T-helper 2 cell treated with Interferon-gamma antibody and Interleukin-4, amounts not matched to agents 5 μg/mL and 100 μg/mL, for 36 hours (primary cell): ENCODE measurements around the gene TBX20.
A peak's percentile ranks its signal among the peaks of the same experiment; 100 is the strongest.

Source experiments
- DNase-seq: peaks from one replicate; pipeline ENCODE4 v3.0.0; 2021; ENCODE audit warnings: low spot score
- H3K27ac Mint-ChIP-seq: one replicate; pipeline ENCODE4 v1.8.0; 2021; ENCODE audit warnings: mild to moderate bottlenecking, mixed read lengths
- H3K27me3 Mint-ChIP-seq: one replicate; pipeline ENCODE4 v1.8.0; 2021; ENCODE audit warnings: low read depth, mixed read lengths
- H3K36me3 Mint-ChIP-seq: one replicate; pipeline ENCODE4 v1.8.0; 2021; ENCODE audit warnings: low read depth, mixed read lengths
- H3K4me1 Mint-ChIP-seq: one replicate; pipeline ENCODE4 v1.8.0; 2021; ENCODE audit warnings: low read depth, mixed read lengths
- H3K4me3 Mint-ChIP-seq: one replicate; pipeline ENCODE4 v1.8.0; 2022; ENCODE audit warnings: mild to moderate bottlenecking, moderate library complexity, mixed read lengths
- H3K9me3 Mint-ChIP-seq: one replicate; pipeline ENCODE4 v1.8.0; 2021; ENCODE audit warnings: mixed read lengths

Gene TBX20

GRCh38 chr7:35253710-35254495 is at the start of gene TBX20:
Gene TBX20, minus strand, starts transcription at chr7:35254100. Its CDS starts 480 bp downstream, at chr7:35253620.
- DNase-seq, result peak; percentile 44
- Mint-ChIP-seq H3K36me3 (peaks cover 4% of the 10 kb centered on the region), H3K27ac (peak within 1 kb of the TSS; percentile 20), H3K27me3 (peaks cover 90% of the 10 kb centered on the region), H3K4me3 (peak within 1 kb of the TSS; percentile 76), H3K9me3 (peaks cover 4% of the 10 kb centered on the region), H3K4me1 (peaks cover 15% of the 10 kb centered on the region)

- Mint-ChIP-seq H3K4me3 (no peak overlapping the region), H3K9me3 (no peaks in the 10 kb centered on the region), H3K4me1 (no peaks in the 10 kb centered on the region)
Observed at GRCh38 chr7:35289376-35289775, 35.5 kb upstream of the TBX20 start.

GRCh38 chr7:35286986-35287385 is 33.1 kb upstream of the TBX20 start:
- Mint-ChIP-seq H3K27me3 (peaks cover 3% of the 10 kb centered on the region), H3K27ac (no peak overlapping the region), H3K4me1 (no peaks in the 10 kb centered on the region), H3K4me3 (no peak overlapping the region), H3K9me3 (no peaks in the 10 kb centered on the region), H3K36me3 (no peaks in the 10 kb centered on the region)
- no peak for DNase-seq

More at GRCh38 chr7:35289376-35289775, 35.5 kb upstream of the TBX20 start:
- peaks cover 5% of the 10 kb centered on the region for H3K27me3 Mint-ChIP-seq
- H3K36me3 Mint-ChIP-seq, result no peaks in the 10 kb centered on the region
- DNase-seq, result no peak
- H3K27ac Mint-ChIP-seq, result no peak overlapping the region

DNA sequence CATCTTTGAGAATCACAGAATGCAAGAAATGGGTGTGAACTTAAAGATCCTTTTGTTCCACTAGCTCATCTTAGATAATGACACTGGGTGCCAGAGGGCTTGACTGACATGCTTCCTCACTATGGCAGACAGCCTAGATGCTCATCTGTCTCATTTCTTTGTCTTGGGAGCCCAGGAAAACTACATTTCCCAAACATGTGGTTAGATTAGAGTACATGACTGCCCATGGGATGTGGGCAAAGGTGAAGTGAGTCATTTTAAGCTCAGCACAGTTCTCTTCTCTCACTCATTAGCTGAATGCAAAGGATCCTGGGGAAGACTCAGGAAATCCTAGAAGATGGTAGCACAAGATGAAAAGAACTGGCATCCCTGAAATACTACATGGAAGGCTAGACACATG is 32.5 kb upstream of the TBX20 start:
- H3K27ac Mint-ChIP-seq, result no peak overlapping the region
- no peaks in the 10 kb centered on the region for H3K9me3 Mint-ChIP-seq
- no peaks in the 10 kb centered on the region for H3K4me1 Mint-ChIP-seq
- no peak overlapping the region for H3K4me3 Mint-ChIP-seq
- peaks cover 3% of the 10 kb centered on the region for H3K27me3 Mint-ChIP-seq
- H3K36me3 Mint-ChIP-seq, result no peaks in the 10 kb centered on the region
- DNase-seq, result no peak

DNA sequence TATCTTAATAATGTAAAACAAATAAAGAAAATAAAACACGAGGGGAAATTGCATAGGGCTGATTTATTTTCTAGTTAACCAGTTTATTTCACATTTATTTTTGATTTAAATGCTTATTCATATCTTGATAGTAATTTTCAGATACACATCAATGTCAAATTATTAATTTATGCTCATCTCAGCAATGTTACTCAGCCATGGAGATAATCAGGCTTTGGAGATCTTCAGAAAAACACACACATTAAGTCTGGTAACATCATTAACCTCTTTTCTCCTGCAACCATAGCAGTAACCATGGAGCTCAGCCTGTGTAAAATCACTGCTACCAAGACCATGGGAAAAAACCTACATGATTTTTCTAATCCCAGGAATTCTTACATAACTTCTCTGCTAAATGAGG is 31.9 kb upstream of the TBX20 start:
- no peak for DNase-seq
- no peak overlapping the region for H3K4me3 Mint-ChIP-seq
- H3K27me3 Mint-ChIP-seq, result peaks cover 3% of the 10 kb centered on the region
- no peak overlapping the region for H3K27ac Mint-ChIP-seq
- H3K9me3 Mint-ChIP-seq, result no peaks in the 10 kb centered on the region
- no peaks in the 10 kb centered on the region for H3K36me3 Mint-ChIP-seq
- H3K4me1 Mint-ChIP-seq, result no peaks in the 10 kb centered on the region

- H3K27me3 Mint-ChIP-seq, result peaks cover 3% of the 10 kb centered on the region
- H3K4me3 Mint-ChIP-seq, result no peak overlapping the region
- H3K27ac Mint-ChIP-seq, result no peak overlapping the region
- no peaks in the 10 kb centered on the region for H3K4me1 Mint-ChIP-seq
- H3K9me3 Mint-ChIP-seq, result no peaks in the 10 kb centered on the region
- no peak for DNase-seq
- H3K36me3 Mint-ChIP-seq, result no peaks in the 10 kb centered on the region
Observed at GRCh38 chr7:35280902-35281301, 27.0 kb upstream of the TBX20 start.

GRCh38 chr7:35277359-35277758 is 23.5 kb upstream of the TBX20 start:
- H3K9me3 Mint-ChIP-seq, result no peaks in the 10 kb centered on the region
- no peak for DNase-seq
- no peak overlapping the region for H3K27ac Mint-ChIP-seq
- H3K27me3 Mint-ChIP-seq, result peaks cover 4% of the 10 kb centered on the region
- H3K4me1 Mint-ChIP-seq, result no peaks in the 10 kb centered on the region
- no peaks in the 10 kb centered on the region for H3K36me3 Mint-ChIP-seq
- no peak overlapping the region for H3K4me3 Mint-ChIP-seq

- H3K4me3 Mint-ChIP-seq, result no peak overlapping the region
- H3K36me3 Mint-ChIP-seq, result no peaks in the 10 kb centered on the region
- no peaks in the 10 kb centered on the region for H3K9me3 Mint-ChIP-seq
- peaks cover 10% of the 10 kb centered on the region for H3K27me3 Mint-ChIP-seq
- DNase-seq, result no peak
- H3K27ac Mint-ChIP-seq, result no peak overlapping the region
- H3K4me1 Mint-ChIP-seq, result no peaks in the 10 kb centered on the region
Observed at GRCh38 chr7:35272246-35272645, 18.3 kb upstream of the TBX20 start.

DNA sequence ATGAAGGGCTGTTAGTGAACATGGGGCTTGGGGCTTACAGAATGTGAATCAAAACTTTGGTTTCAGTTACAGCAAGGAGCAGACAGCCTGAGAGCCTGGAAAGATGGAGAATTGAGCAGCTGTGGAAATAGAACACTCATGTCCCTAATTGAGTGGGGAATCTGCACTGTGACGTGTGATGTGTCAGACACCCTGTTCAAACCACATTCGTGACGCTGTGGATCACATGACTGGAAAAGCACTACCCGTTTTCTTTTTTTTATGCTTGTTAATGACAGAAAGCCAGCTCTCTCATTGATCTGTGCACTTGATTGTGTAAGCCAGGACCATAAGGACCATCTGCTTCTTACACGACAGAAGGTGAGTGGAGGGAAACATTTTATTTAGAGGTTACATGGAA is 15.1 kb upstream of the TBX20 start:
- Mint-ChIP-seq H3K4me3 (no peak overlapping the region), H3K9me3 (no peaks in the 10 kb centered on the region), H3K27me3 (peaks cover 22% of the 10 kb centered on the region), H3K36me3 (no peaks in the 10 kb centered on the region), H3K4me1 (no peaks in the 10 kb centered on the region), H3K27ac (no peak overlapping the region)
- DNase-seq, result no peak

- H3K36me3 Mint-ChIP-seq, result no peaks in the 10 kb centered on the region
- H3K27me3 Mint-ChIP-seq, result peaks cover 33% of the 10 kb centered on the region
- H3K4me3 Mint-ChIP-seq, result no peak overlapping the region
- no peak for DNase-seq
- H3K27ac Mint-ChIP-seq, result no peak overlapping the region
- no peaks in the 10 kb centered on the region for H3K4me1 Mint-ChIP-seq
- no peaks in the 10 kb centered on the region for H3K9me3 Mint-ChIP-seq
Observed at GRCh38 chr7:35267411-35267810, 13.5 kb upstream of the TBX20 start.

GRCh38 chr7:35263396-35263795 is 9.5 kb upstream of the TBX20 start:
- Mint-ChIP-seq H3K27ac (no peak overlapping the region), H3K9me3 (no peaks in the 10 kb centered on the region)

DNA sequence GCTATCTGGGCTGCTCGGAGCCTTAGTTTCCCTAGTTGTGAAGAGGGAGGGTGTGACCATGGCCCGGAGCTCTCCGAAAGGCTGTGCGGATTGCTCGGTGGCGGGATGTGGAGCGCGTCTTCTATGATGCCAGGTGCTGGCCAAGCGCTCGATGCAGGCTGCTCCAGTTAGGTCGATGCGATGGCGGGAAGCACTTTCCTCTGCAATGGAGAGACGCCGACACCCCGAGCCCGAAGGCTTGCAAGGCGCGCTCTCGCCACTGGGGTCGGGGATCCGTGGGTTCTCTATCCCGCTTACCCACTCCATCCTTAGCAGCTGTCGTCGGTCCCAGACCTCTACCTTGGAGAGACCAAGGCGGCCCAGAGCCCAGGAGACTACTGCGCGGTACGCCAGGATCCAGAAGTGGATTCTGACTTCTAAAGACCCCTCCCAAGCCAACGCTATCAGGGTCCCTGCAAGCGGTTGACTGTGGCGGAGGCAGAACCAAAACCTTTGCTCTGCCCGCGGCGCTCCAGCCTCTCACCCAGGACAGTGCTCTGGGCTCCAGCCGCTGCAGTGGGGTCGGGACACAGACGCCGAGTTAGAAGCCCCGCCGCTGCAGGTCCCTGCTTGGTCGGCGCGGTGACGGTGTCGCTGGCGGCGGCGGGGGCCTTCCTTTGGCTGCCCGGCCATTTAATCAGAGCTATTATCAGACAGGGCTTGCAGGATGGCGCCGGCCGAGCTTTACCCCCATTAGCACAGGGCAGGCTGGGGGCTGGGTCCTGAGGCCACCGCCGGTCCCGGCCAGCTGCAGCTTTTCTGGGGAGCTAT is 7.8 kb upstream of the TBX20 start:
- Mint-ChIP-seq H3K27ac (no peak overlapping the region), H3K27me3 (peaks cover 75% of the 10 kb centered on the region), H3K4me3 (no peak overlapping the region), H3K9me3 (no peaks in the 10 kb centered on the region), H3K4me1 (no peaks in the 10 kb centered on the region), H3K36me3 (peaks cover 4% of the 10 kb centered on the region)
- DNase-seq, result no peak

More at GRCh38 chr7:35263396-35263795, 9.5 kb upstream of the TBX20 start:
- H3K36me3 Mint-ChIP-seq, result peaks cover 3% of the 10 kb centered on the region
- no peak for DNase-seq
- no peak overlapping the region for H3K4me3 Mint-ChIP-seq
- H3K4me1 Mint-ChIP-seq, result no peaks in the 10 kb centered on the region
- H3K27me3 Mint-ChIP-seq, result peaks cover 62% of the 10 kb centered on the region

- H3K27me3 Mint-ChIP-seq, result peaks cover 80% of the 10 kb centered on the region
- H3K27ac Mint-ChIP-seq, result no peak overlapping the region
- no peaks in the 10 kb centered on the region for H3K9me3 Mint-ChIP-seq
- no peaks in the 10 kb centered on the region for H3K4me1 Mint-ChIP-seq
- no peak overlapping the region for H3K4me3 Mint-ChIP-seq
- DNase-seq, result no peak
- H3K36me3 Mint-ChIP-seq, result peaks cover 4% of the 10 kb centered on the region
Observed at GRCh38 chr7:35261041-35261440, 7.1 kb upstream of the TBX20 start.

DNA sequence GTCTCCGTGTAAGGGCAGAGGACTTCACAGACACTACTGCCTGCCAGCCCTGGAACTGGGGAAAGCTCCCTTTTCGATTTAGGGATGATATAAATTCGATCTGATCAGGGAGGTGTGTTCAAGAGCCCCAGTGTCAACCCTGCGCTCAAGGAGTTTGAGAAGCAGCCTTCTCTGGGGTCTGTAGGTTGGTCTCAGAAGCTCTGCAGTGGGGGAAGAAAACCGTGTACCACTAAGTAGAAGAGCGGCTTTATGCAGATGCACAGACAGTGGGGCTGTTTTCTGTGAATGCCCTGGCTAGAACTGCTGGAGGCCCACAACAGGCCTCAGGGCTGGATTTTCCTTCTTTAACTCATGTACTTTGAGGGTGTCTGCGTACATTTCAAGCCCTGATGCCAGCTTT is 6.3 kb upstream of the TBX20 start:
- peaks cover 81% of the 10 kb centered on the region for H3K27me3 Mint-ChIP-seq
- H3K4me3 Mint-ChIP-seq, result no peak overlapping the region
- no peaks in the 10 kb centered on the region for H3K4me1 Mint-ChIP-seq
- DNase-seq, result no peak
- peaks cover 4% of the 10 kb centered on the region for H3K36me3 Mint-ChIP-seq
- peaks cover 1% of the 10 kb centered on the region for H3K9me3 Mint-ChIP-seq
- H3K27ac Mint-ChIP-seq, result no peak overlapping the region
